ENCODE data around the gene LANCL2.
"Not testable (repeated sequence)": the region's sequence is repeated elsewhere in the genome, so short reads cannot be mapped to it uniquely, and the experiment has no call there.

Gene LANCL2

DNA sequence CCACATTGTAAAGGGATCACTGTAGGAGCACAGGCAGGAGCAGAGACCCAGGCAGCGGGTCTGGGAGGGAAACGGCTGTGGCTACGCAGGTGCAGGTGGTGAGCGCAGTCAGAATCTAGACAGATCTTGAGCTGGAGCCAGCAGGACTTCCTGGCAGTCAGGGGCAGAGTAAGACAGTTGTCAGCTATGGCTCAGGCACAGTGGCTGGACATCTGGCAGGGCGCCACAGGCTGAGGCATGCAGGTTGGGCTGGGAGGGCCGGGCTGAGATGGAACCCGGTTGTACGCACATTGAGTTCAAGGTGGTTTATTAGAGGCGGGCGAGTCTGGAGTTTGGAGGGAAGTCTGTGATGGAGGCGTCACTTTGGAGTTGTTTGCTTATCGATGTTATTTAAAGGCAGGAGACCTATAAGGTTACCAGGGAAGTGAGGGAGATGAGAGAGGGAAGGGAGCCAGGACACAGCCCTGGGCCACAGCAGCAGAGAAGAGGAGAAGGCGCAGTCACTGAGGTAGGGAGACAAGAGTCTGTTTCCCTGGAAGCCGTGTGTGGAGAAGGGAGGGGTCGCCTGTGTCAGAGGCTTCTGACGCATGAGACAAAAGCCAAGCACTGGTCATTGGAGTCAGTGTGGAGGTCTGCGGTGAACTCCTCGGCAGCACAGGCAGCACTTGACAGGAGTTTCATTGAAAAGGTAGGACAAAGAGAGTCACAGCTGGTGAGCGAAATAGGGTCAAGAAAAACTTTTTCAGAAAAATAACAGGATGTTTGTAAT, 73.8 kb downstream of the LANCL2 start:
- DNase-seq: peak; percentile 46

DNA sequence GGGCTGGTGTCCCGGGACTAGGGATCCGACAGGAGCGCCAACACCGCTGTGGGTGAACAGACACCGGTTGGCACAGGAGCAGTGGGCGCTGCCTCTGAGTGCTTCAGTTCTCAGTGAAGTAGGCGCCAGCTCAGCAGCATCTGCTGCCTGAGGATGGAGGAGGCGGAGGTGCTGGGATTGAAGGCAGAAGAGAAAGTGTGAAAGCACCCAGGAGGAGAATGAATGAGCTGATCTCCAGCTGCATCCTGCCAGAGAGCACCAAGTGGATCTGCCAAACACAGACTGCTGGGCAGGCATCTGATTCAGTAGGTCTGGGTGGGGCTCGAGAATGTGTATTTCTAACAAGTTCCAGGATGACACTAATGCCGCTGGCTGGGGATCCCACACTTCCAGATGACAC, 74.5 kb downstream of the LANCL2 start:
- no peak for DNase-seq

DNA sequence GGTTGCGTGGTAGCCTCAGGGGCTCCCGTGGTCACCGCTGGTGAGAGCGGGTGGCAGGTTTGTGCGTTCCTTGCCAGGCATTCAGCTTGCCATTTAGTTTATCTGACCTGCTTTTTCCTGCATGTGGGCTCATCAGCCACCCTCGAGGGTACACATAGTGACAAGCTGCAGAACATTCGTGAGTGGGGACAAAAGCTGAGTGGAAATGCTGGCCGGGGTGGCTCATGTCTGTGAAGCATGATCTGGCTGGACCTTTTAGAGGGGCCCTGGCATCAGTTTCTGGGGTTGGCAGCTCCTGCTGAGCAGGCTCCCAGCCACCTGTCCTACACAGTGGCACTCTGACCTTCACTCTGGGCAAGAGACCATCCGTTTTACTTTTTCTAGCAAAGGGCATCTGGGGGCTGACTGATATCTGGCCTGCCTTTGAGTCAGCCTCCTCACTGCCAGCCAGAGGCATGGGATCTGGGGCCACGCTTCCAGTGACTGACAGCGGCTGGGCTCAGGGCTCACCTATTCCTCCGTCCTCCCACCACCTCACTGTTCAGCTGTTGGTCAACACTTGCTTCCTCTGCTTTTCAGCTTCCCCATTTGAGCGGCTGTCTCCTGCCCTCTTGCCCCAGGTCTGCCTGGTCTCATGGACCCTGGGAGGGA, 75.0 kb downstream of the LANCL2 start:
- DNase-seq: no peak

DNA sequence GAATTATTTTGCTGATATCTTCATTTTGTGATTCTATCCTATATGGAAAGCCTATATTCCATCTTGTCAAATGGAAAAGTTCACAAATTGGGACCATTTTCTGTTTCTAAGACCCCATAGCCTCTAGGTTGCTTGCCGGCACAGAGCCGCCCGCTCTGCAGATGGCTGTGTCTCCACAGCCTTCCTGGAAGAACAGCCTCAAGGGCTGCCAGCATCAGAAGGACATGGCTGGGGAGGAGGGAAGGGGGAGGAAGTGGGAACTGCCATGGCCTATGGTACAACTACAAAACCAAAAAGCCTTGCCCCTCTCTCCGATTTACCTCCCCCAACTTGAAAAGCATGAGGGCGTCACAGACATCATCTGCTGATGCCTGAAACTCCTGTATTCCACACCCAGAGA, 75.9 kb downstream of the LANCL2 start:
- DNase-seq: no peak

DNA sequence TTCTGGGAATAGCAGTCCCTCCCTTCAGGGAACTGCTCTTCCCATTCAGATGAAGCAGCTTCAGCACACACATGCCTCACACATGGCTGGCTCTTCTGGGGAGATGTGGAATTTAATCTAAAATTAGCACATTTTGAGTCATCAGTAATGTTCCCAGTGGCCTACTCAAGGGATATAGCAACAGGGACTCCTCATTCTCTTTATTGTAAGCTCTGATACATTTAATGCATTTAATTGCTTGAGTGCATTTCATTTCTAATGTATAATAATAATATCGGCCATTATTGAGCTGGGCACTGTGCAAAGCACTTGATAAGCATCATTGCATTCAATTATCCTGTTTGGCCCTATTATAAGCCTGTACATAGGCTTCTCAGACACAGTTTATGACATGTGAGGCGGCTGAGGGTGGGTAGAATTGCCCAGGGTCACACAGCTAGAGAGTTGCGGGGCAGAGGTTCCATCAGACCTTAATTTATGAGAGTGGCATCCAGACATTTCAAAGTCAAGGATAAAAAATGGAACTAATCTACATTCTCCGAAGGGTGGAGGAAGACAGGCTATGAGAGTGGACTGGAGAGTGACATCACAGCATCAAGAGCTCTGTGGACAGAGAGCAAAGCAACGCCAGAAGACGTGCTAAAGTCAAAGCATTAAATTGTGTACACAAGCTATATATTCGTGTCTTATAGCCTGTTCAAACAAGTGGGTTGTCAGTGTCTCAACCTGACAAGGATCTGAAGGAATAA, 76.8 kb downstream of the LANCL2 start:
- DNase-seq: no peak

DNA sequence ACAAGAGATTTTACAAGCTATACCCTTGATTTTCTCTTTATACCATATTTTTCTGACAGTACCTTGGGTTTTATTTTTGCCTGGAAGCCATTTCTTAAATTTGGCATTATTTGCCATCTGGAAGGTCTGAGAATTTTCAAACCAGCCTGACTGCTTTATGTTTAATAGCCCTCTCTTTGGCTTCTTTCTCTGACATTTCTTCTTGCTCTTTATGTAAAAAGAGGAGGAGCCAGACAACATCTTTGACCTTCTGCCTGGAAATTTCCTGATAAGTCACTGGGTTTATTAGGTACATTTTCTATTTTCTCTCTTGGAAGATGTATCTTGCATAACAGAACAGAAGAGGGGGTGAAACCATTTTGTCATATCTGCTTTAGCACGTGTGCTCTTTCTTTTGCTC, 79.6 kb downstream of the LANCL2 start:
- DNase-seq: no peak

DNA sequence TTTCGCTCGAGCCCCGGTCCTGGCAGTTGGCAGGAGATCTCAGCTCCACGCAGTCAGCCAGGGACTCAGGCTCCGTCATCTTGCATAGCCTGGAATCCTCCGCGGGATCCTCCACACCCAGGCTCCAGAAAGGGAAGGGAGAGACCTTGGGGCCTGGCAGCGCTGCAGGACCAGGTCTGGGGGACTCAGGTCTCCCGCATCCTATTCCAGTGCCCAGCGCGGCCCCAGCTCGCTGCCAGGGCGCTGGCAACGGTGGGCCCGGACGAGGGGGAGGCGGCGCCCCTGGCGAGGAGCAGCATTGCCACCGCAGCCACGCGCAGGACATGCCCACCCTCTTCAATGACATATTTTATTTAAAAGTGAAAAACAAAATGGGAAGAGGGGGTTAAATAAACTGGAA, 83.4 kb downstream of the LANCL2 start:
- no peak for DNase-seq

DNA sequence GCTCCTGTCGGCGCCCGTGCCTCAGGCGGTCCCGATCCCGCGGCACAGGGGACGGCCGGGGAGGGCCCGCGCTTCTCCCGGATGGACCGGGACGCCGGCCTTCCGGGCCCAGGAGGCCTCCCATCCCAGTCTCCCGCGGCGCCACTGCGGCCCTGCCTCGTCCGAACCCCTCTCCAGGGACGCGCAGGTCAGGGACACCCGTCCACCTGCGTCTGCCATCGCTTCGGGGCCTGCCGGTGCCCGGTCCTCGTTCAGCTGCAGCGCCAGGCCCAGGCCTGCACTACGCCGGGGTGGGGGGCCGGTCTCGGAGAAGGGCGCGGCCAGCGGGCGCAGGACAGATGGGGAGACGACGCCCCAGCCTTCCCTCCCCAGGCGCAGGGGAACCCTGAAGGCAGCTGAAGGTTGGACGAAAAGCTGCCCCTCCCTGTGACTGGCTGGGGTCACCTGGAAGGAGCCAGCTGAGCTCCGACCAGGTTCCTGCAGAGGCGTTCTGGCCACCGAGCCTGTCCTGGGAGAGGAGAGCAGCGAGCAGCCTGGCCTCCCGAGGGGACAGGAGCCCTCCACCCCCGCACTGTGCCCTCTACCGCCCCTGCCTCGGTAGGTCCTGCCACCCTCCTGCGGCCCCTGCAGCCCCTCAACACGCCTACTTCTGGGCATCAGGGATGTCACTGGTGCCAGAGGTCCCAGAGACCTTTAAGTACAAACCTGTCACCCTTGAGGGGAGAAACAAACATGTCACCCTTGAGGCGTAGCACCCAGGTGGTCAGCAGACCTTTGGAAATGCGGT, 84.3 kb downstream of the LANCL2 start:
- no peak for DNase-seq

DNA sequence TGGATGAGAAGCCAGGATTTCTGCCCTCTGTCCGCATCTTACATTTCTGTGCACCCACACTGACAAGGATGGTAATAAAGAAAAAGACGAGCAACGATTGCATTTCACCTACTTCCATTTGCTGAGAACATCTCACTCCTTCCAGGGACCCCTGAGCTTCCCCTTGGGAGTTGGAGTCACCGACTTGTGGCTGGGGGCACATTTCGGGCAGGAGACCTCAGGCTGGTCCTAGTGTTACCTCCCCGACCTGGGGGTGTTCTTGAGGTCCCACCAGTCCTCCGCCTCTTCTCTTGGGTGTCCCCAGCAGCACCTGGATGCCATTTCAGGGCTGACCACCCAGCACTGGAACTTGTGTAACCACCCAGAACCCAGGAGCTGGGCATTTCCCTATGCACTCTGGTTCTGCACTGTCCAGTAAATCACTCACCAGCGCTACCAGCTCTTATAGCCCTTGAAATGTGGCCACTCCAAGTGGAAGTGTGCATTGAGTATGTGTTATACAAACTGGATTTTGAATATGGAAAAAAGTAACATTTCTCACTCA, 84.9 kb downstream of the LANCL2 start:
- no peak for DNase-seq

DNA sequence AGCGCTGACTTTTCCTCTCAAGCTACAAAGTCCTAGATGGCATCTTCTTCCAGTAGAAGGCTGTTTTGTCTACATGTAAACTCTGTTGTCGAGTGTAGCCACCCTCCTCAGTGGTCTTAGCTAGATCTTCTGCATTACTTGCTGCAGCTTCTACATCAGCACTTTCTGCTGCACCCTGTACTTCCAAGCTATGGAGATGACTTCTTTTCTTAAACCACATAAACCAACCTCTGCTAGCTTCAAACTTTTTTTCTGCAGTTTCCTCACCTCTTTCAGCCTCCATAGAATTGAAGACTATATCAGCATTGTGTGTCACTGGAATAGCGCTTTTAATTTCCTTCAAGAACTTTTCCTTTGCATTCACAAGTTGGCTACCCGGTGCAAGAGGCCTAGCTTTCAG, 87.8 kb downstream of the LANCL2 start:
- no peak for DNase-seq

DNA sequence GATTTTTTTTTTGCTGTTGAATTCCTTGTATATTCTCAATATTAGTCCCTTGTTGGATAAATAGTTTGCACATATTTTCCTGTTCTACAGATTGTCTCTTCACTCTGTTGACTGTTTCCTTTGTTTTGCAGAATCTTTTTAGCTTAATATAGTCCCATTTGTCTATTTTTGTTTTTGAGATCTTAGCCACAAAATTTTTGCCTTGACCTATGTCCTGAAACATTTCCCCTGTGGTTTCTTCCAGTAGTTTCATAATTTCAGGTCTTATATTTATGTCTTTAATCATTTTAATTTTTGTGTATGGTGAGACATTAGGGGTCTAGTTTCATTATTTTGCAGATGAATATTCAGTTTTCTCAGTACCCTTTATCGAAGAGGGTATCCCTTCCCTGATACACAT, 92.7 kb downstream of the LANCL2 start:
- no peak for DNase-seq

DNA sequence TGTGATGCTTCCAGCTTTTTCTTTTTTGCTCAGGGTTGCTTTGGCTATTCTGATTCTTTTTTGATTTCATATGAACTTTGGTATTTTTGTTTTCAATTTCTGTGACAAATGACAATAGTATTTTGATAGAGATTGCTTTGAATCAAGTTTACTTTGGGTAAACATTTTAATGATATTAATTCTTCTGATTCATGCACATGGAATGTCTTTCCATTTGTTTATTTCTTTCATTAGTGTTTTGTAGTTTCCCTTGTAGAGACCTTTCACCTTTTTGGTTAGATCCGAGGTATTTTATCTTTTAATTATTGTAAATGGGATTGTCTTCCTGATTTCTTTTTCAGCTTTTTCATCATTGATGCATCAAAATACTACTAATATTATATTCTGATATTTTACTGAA, 93.2 kb downstream of the LANCL2 start:
- DNase-seq: no peak

DNA sequence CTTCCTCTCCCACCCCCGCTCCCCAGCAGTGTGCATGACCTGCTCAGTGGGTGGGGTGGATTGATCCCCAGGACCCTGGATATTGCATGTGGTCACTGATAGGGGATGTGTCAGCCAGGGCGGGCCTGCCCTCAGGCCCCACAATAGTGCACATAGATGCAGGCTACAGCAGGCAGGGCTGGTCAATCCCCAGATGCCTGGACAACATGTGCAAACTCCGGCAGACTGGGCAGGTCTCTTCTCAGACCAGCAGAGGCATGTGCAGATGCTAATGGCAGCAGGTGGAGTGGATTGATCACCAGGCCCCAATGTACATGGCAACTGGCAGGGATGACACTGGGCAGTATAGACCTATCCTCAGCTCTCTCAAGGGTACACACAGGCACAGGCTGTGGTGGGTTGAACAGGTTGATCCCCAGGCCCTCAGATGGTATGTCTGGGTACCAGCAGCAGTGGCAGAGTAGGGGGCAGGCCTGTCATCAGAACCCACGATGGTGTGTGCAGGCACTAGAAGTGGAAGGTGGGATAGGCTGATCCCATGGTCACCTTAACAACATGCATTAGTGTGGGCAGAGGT, 98.6 kb downstream of the LANCL2 start:
- no peak for DNase-seq

DNA sequence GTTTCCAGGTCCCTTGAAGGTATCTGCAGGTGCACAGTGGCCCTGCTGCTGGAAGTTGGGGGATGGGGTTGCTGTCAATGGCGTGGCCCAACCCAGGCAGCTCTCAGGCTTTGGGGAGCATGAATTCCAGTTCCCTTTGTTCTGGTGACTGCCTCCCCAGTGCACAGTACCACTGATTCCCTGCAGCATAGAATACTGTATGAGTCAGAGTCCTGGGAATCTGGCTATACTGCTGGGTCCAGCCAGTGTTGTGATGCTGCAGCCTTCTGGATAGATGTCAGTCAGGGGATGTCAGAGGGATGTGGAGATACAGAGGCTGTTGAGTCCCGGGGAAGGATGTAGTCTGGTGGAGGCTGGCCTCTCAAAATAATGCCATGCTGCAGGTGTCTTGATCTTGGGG, 99.3 kb downstream of the LANCL2 start:
- no peak for DNase-seq

DNA sequence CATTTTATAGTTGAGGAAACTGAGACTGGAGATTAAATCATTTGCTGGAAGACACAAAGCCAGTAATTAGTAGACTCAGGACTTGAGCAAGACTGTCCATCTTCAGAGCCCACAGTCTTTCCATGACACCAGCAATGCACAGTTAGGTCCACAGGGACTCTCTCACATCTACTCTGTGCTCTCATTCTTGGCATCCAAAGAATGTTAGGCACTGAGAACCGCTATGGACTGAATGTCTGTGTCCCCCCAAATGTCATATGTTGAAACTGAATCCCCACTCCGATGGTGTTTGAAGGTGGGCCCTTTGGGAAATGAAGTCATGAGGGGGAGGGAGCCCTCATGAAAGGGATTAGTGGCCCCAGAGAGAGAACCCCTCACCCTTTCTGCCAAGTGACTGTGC, 100.6 kb downstream of the LANCL2 start:
- DNase-seq: no peak

DNA sequence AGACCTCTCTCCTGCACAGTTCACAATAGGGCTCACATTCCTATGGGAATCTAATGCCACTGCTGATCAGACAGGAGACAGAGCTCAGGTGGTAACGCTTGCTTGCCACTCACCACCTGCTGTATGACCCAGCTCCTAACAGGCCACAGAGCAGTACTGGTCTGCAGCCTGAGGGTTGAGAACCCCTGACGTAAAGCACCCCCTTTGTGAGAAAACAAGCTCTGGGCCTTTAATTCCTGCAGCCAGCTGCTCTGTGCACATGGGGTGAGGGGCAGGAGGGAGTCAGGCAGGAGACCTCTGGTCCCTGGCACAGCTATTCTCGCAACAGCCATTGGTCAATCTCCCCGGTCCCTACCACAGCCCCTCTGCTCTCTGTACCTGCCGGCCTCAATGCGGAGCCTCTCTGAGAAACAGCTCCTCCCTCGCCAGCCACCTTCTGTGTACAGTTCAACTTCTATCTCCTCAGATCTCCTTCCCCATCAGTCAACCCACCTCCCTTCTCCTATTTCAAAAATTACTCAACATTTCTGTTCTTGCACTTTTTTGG, 102.0 kb downstream of the LANCL2 start:
- no peak for DNase-seq

DNA sequence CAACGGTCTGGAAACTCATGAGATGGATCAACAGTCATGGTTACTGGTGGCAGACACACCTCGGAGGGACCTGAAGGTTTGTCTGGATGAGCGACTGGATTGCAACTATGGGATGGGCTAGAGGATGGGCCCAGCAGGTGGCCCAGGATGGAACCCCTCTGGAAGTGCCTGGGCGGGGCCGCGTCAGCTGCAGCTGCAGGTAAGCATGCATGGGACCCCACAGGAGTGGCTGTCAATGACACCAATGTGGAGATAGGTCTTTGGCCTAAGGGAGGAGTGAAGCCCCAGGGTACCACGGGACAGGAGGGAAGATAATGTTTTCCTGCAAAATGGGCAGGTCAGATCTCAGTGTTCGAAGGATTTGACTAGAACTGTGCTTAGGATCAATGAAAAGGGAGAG, 103.4 kb downstream of the LANCL2 start:
- no peak for DNase-seq

DNA sequence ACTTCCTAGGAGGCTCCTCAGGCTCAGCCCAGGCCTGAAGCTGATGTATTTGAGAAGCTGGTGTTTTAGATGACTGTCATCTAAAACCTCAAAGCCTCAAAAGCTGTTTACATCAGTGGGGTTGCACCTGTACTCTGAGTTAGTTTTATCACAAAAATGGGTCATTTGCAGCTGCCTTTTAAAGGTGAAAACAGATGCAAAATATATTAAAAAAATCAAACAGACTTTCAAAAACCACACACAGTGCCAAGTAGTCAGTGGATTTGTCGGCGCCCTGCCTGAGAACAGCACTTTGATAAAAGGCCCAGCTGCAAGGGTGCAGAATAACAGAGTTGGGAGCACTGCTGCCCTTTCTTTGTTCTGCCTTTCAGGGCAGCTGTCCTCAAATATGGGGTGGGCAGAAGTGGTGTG, 104.1 kb downstream of the LANCL2 start:
- no peak for DNase-seq

DNA sequence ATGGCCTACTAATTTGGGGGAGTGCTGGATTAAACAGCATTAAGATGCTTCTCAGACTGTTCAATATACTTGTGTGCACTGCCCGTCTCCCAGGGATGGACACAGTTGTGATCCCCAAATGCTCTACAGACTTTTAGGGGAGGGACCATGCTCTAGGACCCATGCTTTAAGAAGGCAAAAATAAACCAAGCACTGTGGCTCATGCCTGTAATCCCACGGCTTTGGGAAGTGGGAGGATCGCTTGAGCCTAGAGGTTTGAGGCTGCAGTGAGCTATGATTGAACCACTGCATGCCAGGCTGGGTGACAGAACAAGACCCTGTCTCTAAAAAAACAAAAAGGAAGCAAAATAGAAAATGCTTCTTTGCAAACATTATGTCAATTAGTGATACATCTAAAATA, 104.6 kb downstream of the LANCL2 start:
- DNase-seq: no peak

DNA sequence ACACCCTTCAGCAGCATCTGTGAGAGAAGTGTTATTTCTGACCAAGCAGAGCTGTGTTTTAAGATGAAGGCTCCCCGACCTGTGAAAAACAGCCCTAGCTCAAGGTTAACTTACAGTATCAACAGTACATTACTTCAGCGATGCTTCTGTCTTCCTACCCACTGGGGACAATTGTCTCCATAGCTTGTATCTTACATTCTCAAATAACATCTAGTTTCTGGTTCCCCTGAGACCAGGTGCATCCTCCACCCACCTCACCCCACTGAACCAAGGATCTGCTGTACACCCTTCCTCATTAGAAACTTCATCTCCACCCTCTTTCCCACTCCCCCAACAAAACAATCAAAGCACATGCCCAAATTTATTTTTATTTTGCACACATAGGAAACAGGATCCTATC, 105.1 kb downstream of the LANCL2 start:
- DNase-seq: no peak

DNA sequence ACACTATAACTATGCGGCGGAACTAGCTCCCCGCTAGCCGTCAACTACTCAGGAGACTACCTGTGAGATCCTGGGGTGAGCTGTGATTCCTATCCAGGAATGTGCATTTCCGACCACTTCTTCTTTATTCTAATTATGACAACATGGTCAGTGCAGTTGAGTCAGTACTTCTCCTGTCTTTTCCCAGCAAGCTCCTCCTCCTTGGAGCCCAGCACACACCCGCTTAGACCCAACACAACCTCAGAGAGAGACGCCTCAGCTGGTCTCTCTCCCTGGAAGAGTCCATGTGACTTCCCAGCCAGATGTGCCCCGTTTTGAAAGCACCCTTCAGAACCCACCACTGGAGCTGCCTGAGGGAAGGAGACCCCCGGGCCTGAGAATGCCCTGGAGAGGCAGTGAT, 106.5 kb downstream of the LANCL2 start:
- DNase-seq: not testable (repeated sequence)

DNA sequence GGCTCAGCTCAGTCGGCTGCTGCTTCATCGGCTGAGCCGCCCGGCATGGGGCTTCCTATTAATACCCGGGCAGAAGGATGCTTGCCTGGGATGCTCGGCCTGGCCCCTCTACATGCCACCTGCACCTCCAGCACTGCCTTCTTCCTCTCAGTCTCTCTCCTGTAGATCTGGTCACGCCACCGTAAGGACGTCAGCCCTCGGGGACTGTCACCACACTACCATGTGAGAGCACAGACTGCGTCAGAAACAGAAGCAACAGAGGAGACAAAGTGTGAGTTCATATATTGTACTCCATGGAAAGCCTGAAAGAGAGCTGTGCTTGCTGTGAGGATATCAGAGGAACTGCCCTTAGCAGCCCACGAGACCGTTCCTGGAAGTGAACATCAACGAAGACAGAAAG, 107.3 kb downstream of the LANCL2 start:
- DNase-seq: not testable (repeated sequence)
